CD4-positive, alpha-beta T cell treated with Interleukin-17A for 4 hours (primary cell): ENCODE measurements around the gene MYL10.

ENCODE experiments used
- DNase-seq: peaks from one replicate; pipeline ENCODE4 v3.0.0-alpha.2; 2020; ENCODE audit warnings: mixed read lengths

MYL10 gene

DNA sequence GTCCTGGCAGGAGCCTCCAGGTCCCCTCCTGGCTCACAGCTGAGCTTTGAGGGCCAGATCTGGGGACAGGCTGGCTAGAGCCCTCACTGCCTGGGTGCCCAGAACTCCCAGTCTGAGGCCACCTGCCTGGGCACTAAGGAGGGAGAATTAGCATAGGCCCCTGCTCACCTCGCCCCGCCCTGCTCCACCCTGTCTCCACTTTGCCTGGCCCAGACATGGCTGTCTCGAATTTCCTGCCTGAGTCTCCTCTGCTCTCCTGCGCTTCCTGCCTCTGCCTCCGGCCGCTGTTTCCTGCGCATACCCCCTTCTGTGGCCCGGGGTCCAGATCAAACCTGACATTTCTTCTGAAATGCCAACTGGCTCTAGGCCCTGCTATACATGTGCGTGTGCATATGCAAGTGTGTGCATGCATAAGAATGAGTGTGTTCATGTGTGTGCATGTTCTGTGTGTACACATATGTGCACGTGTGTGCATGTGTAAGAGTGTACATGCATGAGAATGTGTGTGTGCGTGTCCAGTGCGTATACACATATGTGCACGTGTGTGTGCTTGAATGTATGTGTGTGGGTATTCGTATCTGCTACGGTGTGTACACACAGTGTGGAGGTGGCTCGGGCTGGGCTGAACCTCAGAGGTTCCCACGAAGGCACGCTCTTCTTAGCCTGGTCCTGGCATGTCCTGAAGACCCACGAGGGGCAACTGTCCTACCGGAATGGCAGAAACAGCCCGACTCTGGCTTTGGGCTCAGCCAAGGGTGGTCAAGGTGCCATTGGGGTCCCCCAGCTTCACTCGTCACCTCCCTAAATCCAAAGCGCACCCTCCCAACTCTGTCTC is 64.9 kb downstream of the MYL10 start:
- no peak for DNase-seq
